T-helper 22 cell (primary cell): ENCODE results near the gene SMARCC2.

ENCODE experiments used
- DNase-seq: peaks from one replicate; pipeline ENCODE4 v3.0.0-alpha.2; 2020; ENCODE audit warnings: low read depth

SMARCC2 gene

DNA sequence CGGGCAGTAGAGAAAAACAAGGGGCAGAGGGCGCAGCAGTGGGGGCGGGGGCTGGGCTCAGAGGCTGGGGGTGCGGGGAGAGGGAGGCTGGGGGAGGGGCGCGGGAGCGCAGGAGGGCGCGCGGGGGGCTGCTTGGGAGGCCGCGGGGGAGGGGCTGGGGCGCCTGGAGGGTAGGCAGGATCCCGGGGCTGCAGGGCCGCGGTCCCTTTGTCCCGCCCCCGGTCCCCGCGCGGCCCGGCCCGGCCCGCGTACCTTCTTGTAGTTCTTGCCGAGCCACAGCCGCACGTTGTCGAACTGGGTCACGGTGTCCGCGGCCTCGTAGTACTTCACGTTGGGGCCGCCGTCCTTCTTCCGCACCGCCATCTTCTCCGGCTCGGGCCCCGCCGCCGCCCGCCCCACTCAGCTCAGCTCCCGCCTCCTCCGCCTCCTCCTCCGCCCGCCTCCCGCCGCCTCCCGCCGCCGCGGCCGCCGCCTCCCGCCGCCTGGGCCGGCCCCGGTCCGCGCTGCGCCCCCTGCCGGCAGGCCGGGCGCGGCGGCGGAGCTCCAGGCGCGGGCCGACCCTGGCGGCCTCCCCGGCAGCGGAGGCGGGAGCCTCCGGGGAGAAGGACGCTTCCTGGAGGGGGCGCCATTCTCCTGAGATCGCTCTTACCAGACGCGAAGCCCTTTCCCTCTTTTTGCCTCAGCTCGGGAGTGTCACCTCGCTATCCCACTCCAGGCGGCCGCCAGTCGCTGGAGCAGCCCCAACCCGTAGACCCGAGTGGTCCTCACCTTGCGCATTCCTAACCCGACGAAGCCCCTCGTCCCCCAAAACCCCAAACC, at the start of gene SMARCC2:
TSS of gene SMARCC2 (minus strand) at position 385 of the 819 bp plus-strand sequence. CDS start at position 363, 22 bp downstream.
- peak; percentile 79 for DNase-seq

DNA sequence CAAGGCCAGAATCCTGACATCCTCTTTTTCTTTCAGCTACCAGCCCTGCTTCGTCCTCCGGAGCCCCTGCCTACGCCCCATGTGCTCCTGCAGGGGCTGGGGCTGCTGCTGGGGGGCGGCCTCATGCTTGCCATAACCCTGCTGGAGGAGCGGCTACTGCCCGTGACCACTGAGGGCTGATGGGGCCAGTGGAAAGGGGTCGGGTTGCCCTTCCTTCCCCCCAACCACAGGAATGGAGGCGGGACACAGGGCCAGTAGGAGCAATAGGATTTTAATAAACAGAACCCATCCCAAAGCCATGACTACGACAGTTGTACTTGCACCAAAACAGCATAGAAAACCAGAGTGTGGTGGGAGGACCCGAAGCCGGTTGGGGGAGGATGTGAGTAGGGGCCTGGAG, 48.3 kb upstream of the SMARCC2 start:
- DNase-seq: no peak

DNA sequence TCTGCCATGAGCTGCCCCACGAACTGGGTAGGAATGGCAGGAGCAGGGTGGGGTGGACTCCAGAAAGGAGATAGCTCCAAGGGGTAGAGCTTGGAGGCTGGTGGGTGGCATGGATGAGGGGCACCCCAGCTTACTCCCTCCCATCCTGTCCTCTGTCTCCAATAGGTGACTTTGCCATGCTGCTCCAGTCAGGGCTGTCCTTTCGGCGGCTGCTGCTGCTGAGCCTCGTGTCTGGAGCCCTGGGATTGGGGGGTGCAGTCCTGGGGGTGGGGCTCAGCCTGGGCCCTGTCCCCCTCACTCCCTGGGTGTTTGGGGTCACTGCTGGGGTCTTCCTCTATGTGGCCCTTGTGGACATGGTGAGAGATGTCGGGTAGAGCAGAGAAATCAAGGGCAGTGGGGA, 47.7 kb upstream of the SMARCC2 start:
- no peak for DNase-seq

DNA sequence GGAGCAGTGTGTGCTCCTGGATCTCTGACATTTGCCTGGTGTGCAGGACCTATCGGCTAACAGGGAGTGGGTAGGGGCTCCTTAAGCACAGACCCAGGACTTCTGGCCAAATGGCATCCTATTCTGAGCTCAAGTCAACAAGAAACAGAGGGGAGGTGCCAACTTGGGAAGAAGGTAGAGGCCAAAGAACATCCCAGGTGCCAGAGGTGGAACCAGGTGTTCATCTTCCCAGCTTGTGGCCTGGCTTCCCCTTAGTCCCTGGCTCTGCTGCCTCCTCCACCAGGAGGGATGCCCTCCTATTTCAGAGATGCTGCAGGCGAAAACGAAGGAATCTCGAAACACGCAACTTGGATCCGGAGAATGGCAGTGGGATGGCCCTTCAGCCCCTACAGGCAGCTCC, 46.8 kb upstream of the SMARCC2 start:
- DNase-seq: no peak

DNA sequence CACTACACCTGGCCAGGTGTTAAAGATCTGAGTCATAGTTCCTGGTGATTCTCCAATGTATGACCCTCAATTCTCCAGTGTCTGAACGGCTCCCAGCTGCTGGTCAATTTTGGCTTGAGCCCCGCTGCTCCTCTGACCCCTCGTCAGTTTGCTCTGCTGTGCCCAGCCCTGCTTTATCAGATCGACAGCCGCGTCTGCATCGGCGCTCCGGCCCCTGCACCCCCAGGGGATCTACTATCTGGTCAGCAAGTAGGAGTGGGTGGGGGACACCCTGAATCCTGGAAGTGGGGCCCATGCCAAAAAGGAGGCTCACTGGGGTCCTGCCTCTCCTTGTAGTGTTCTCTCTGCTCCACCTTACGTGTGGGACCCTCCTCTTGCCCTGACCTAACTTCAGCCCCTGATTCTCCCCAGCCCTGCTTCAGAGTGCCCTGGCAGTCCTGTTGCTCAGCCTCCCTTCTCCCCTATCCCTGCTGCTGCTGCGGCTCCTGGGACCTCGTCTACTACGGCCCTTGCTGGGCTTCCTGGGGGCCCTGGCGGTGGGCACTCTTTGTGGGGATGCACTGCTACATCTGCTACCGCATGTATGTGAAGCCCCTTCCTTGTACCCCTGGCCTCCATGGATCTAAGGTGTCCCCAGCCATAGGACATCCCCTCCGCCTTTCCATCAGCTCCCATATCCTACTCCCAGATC, 45.6 kb upstream of the SMARCC2 start:
- no peak for DNase-seq

DNA sequence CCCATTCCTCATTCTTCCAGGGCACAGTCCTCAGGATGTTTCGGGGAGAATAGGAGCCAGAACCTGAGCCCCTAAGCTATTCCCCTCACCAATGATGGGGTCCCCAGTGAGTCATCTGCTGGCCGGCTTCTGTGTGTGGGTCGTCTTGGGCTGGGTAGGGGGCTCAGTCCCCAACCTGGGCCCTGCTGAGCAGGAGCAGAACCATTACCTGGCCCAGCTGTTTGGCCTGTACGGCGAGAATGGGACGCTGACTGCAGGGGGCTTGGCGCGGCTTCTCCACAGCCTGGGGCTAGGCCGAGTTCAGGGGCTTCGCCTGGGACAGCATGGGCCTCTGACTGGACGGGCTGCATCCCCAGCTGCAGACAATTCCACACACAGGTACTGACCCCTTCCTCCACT, 41.9 kb upstream of the SMARCC2 start:
- DNase-seq: no peak

DNA sequence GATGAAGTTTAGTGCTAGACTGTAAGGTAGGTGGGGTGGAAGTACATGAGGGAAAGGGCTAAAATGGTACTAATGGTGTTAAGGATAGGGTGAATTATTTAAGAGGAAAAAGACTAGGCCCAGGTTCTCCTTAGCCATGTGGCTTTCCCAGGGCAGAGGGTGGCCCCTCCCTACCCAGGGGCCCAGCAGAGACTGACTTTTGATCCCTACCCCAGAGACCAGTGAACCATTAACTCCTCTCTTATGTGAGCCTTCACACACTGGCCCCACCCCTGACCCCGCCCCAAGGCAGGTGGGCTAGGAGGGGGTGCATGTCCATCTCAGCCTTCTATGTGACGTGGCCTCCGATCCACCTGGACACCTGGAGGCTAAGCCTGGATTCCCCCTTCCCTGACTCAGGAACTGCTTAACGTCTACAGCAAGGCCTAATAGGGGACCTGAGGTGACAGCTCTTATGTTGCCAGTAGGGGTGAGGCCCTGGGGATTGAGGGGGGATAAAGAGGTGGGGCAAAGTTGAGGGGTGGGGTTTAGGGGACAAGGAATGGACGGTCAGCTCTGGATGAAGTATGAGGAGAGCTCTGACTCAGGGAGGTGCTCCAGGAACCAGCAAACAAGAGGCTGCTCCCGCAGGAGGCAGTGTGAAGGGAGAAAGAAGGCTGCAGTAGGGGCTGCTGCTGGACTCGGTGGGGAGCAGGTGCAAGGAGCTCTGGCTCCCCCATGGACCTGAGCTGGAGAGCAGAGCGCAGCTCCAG, 41.3 kb upstream of the SMARCC2 start:
- DNase-seq: no peak

DNA sequence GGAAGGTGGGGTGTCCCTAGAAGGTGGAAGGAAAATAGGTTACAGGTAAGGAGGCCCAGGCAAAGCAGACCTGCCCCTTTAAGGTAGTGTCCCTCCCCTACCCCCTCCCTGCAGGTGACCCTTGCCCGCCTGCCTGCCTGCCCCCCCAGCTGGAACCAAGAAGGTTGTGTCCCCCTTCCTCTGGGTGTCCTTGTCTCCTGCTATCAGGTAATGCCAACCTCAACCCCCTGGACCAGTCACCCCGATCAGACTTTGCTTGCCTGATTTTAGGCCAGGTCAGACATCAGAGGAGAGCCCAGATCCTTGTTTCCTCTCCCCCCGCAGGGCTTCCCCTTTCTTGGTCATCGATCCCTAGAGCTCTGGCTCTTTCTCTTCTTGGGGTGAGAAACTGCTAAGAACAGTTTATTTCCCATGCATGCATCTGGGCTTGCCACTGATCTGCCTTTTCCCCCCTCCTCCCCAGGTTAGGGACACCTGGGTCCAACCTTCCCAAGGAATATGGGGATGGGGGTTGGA, 40.7 kb upstream of the SMARCC2 start, which contains the start of gene SLC39A5:
TSS of gene SLC39A5 (plus strand) at position 136 of the 516 bp plus-strand sequence. CDS start 1,224 bp downstream, outside the sequence.
- no peak for DNase-seq

DNA sequence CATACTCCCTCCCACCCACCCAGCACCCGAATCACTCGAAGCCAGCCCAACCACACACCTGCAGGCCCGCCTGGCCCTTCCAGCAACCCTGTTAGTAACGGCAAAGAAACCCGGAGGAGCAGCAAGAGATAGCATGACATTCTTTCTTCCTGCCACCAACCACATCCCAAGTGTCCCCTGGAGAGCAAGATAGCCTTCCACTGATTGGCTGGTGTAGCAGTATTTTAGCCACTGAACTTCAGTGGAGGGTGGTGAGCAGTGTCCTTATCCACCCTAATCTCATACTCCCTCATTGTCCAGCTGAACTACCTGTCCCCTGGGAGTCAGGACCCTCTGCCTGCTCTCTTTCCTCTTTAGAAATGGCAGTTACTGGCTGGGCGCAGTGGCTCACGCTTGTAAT, 39.8 kb upstream of the SMARCC2 start:
- DNase-seq: no peak

DNA sequence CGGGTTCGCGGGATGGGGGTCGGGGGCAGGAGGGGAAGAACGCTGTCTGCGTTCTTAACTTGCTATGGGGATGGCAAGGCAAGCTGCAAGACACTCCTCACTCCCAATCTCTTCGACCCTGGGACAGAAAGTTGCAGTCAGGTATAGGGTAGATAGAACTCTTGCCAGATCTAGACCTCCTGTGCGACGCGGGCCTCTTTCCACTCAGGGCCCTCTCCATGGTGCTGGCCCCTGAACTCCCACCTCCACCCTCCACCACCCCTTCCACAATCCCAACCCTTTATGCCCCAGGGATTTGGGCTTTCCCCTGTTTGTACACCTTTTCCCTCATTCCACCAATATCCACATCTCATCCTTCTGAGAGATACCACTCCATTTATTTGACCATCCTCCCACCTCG, 35.7 kb upstream of the SMARCC2 start:
- DNase-seq: no peak

DNA sequence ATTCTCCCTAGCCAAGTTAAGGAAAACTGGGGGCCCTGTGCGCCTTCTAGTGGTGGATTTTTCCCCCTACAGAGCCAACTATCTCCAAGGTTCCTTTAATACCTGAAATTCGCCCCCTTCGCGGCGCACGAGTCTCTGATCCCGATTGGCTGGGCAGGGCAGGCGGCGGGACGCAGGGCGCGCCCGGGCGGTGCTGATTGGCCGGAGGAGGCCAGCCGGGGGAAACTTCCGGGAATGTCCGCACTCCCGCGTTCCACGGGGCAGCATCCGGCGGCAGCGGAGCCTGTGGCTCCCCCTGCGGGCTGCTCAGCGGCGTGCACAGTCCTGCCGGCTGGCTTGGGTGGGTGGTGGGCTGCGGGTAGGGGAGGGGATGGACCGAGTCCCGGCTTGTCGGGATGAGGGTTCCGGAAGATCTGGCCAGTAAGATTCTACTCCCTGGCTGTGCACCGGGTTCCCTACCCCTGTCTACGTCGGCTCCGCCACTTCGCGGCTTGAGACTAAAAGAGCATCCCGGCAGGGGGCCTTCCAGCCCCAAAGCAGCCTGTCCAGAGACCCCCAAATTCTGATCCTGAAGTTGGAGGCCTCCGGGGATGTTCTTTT, 34.9 kb upstream of the SMARCC2 start, which contains the start of gene NABP2:
TSS of gene NABP2 (plus strand) at position 241 of the 600 bp plus-strand sequence. CDS start 515 bp downstream, outside the sequence.
- peak; percentile 92 for DNase-seq

DNA sequence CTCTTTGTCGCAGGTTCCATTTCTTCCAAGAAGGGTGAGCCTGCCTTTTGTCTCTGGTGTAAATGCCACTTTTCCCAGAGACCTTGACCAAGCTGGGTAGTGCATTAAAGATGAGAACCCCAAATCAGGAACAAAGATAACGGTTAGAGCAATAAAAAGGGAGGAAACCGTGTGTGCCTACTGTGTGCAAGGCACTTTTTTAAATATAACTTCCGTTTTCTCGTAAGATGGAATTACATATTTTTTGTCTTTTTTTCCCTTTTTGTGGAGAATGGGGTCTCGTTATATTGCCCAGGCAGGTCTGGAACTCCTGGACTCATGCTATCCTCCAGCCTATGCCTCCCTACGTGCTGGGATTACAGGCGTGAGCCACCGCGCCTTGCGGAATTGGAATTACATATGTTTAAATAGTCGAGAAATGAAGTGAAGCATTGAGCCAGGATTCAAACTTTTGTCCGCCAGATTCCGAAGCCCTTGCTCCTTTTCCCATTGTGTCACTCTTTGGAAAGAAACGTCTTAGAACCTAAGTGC, 34.4 kb upstream of the SMARCC2 start:
- DNase-seq: no peak

DNA sequence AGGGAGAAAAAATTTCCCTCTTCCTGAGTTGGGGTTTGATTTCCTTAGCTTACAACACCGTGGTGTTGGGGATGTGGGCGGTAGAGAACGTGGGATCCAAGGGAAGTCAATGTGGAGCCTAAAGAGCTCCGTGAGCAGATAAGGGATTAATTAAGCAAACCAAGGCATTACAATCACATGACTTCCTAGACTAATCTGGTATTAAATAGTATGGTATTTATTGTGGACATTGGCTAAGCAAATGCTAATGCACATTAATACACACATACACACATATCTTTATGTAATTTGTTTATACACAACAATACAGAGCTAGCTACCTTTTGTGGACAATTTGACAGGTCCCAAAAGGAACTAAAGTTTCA, 33.2 kb upstream of the SMARCC2 start:
- no peak for DNase-seq

DNA sequence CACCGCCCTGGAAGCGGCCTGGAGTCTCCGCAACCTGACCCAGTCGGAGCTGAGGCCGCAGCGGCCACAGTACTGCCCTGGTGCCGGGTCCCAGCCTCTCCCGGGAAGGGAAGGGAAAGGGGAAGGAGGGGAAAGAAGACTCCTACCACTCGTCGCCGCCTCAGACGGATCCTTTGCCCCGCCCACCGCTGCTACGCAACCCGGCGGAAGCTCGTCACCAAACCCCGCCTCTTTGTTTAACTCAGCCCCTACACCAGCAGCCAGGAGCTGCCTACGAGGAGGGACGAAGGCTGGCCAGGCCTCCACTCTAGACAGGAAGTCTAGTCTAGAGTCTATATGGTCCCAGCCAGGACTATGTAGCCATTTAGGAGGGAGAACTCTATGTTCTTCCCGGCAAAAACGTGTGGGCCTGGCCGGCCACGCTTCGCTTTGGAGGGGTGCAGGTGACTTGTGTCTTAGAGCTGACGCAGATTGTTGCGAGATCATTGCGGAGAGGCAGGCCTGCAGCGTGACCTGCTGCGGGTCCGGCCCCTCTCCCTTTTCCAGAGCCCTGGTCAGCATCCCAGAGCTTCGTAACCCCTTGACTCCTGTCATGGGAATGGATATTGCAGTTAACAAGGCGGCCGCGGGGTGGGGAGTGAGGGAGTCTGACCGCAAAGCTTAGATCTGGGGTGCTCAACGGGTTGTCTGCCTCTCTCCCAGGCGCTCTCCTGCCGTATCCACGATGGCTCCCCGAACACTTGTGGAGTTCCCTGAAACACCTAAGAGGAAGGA, 32.7 kb upstream of the SMARCC2 start, which contains the start of gene RNF41:
TSS of gene RNF41 (minus strand) at position 166 of the 774 bp plus-strand sequence. CDS start 7,875 bp downstream, outside the sequence.
- peak; percentile 85 for DNase-seq

DNA sequence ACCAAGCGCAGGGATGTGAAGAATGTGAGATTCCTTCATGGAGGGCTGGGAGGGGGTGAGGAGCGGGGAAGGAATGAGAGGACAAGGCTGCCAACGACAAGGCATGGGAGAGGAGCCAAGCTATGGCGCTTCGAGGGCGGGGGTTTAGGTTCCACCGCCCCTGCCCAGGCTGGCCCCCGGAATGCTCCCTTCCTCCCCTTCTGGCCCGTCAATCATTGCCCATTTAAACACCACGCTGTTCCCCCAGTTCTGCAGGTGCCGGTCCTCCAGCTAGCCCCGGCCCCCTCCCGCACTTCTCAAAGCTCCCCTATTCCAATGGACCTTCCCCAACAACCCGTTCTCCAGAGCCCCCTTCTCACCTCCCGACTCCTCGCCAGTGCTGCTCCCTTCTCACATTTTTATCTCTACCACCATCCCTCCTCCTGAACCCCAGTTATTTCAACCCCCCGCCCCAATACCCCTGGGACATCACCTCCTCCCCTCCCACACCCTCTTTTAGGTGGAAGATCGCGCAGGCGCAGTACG, 32.0 kb upstream of the SMARCC2 start:
- no peak for DNase-seq

DNA sequence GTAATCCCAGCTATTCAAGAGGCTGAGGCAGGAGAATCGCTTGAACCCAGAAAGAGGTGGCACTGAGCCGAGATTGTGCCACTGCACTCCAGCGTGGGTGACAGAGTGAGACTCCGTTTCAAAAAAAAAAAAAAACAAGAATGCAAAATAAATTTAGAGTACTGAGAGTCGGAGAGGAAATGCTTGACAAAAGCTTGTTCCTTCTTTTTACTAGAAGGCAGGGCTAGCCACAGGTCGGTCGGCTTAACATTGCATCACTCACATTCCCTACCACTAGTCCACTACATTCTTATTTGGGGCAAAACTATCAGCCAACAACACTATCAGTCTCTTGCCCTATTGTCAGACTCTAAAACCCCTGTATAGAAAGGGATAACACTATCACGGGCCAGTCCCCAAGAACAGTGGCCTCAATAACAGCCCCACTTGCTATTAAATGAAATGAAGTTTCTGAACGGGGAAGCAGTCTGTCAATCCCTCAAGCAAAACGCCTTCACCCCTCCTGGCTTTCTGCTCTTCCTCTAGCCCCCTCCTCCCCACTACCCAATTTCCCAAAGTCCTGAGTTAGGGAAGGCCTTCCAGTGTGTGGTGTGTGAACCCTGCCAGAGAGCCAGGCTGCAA, 31.4 kb upstream of the SMARCC2 start:
- DNase-seq: no peak

DNA sequence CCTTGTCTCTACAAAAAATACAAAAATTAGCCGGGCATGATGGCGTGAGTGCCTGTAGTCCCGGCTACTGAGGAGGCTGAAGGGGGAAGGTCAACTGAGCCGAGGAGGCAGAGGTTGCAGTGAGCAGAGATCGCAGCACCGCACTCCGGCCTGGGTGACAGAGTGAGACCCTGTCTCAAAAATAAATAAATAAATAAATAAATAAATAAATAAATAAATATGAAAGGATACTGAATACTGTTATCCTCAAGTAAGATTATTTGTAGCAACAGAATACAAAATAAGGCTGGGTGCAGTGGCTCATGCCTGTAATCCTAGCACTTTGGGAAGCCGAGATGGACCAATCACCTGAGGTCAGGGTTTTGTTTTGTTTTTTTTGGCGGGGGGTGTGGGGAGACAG, 30.6 kb upstream of the SMARCC2 start:
- DNase-seq: no peak

DNA sequence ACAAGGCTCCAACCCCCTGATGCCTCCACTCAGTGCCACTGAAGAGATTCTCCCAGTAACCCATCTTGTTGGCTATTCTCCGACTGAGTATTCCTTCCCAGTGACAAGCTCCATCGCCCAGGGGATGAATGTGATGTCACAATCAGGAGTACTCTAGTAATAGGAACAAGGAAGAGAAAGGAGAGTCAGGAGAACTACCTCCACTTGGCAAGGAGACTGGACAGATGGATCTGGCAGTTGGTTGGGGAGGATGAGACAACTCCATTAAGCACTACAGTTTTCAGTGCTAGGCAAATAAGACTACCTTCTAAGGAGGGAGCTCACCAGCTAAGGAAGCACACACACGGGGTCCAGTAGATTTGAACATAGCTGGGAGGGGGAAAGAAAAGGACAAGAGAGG, 27.2 kb upstream of the SMARCC2 start:
- no peak for DNase-seq

DNA sequence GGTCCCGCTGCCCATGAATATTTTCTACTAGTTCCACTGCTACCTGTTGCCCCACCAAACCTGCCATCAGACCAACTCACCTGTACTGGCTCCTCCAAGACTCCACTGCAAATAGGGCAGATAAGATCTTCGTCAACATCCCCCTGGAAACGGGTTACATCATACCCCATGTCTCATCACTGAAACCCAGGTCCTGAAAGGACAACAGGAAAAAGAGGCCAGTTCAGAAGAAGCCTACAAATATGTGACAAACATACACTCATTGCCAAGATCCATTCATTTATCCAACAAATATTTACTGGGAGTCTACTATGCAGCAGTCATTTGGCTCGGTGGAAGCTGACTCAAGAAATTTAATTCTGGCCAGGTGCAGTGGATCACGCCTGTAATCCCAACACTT, 24.6 kb upstream of the SMARCC2 start:
- no peak for DNase-seq

DNA sequence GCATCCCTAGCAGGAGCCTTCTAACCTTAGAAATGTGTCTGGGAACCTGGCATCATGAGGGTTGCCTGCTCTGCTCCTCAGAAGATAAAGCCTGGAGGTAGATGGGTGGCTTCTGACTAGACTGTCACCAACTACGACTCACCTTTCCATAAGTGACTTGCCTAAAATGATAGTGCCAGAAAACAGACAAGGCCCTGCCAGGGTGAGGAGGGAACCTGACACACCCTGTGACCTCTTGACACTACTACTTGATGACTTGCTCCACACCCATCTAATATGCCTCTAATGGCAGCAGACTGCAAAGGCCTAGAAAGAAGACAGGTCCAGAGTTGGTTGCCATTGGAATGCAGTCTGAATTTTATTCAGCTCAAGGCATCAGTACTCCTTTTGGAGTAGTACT, 23.1 kb upstream of the SMARCC2 start:
- DNase-seq: no peak
